GM18907 (cell line): Measurements from ENCODE around the gene RCC1.
"Not testable (repeated sequence)": the region's sequence is repeated elsewhere in the genome, so short reads cannot be mapped to it uniquely, and the experiment has no call there.

Experiments used
- ATAC-seq: cut with Tn5 transposase; IDR thresholded peaks from one replicate; pipeline ENCODE4 v1.9.1; 2021; ENCODE audit warnings: mild to moderate bottlenecking, moderate library complexity; ENCODE audit not compliant: unreplicated experiment

RCC1 gene

DNA sequence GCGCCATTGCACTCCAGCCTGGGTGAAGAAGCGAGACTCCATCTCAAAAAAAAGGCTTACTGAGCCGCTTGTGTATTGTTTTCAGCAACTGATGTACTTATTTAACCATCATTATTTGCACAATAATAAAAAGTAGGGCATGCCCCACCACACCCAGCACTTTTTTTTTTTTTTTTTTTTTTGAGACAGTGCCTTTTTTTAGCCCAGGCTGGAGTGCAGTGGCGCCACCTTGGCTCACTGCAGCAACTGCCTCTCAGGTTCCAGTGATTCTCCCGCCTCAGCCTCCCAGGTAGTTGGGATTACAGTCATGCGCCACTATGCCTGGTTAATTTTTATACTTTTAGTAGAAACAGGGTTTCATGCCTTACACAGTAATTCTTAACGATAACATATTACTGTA lies 34.8 kb downstream of the RCC1 start:
- no peak for ATAC-seq

GRCh38 chr1:28541414-28542015 lies 35.7 kb downstream of the RCC1 start:
- ATAC-seq = not testable (repeated sequence)

DNA sequence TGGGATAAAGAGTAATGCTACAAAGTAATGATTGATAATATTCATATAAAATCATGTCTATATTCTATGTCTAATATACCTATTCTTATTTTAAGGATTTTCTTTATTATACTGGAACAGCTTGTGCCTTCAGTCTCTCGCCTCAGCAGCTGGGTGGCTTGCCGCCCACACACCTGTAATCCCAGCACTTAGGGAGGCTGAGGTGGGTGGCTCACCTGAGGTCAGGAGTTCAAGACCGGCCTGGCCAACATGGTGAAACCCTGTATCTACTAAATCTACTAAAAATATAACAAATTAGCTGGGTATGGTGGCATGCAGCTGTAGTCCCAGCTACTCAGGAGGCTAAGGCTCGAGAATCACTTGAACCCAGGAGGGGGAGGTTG lies 39.4 kb downstream of the RCC1 start:
- no peak for ATAC-seq

DNA sequence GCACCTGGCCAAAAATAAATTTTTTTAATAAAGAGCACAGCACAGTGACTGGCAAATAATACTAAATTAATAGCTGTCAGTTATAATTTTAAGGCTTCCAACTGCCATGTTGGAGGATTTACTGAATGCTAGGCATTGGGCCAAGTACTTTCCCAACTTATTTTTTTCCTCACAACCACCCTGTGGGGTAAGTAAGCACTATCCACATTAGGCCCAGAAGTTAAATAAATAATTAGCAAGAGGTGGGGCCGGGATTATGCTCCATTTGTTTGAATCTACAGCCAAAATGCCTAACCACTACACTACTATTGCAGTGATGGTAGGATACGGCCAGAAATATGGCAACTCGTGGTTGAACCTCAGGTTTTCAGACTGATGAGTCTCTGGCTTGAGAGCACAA lies 42.5 kb downstream of the RCC1 start:
- no peak for ATAC-seq

DNA sequence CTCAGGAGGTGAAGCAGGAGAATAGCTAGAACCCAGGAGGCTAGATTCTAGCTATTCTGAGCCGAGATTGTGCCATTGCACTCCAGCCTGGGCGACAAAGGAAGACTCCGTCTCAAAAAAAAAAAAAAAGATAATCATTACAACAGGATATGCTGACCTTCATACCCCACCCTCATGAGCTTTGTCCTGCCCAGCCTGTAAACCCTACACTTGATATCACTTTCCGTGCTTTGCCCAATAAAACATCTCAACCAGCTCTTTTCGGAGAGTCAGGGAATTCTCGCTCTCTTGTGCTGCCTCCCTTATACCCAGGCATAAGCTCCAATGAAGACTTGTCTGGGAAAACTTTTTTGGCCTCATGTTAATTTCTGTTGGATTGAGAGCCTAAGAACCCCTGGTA lies 45.5 kb downstream of the RCC1 start:
- no peak for ATAC-seq

- ATAC-seq = peak; percentile 92
These were observed 47.2 kb downstream of the RCC1 start, which contains the start of gene TRNAU1AP for GRCh38 chr1:28552758-28553663. Gene TRNAU1AP, plus strand, starts transcription at chr1:28553085. Its CDS starts 26 bp downstream, at chr1:28553111.

- no peak for ATAC-seq
These were observed 55.0 kb downstream of the RCC1 start for GRCh38 chr1:28560886-28561285.

- no peak for ATAC-seq
These were observed 58.5 kb downstream of the RCC1 start for GRCh38 chr1:28564310-28564709.

DNA sequence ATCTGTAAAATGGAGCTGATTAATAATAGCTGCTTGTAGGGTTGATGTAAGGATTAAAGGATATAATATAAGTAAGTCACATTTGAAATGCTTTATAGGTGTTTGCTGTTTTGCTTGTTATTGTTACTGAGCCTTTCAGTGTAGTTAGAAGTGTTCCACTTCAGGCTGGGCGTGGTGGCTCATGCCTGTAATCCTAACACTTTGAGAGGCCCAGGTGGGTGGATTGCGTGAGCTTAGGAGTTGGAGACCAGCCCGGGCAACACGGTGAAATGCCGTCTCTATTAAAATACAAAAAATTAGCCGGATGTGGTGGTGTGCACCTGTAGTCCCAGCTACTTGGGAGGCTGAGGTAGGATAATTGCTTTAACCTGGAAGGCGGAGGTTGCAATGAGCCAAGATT lies 59.2 kb downstream of the RCC1 start:
- ATAC-seq = no peak

- no peak for ATAC-seq
These were observed 59.9 kb downstream of the RCC1 start for GRCh38 chr1:28565726-28566125.

- no peak for ATAC-seq
These were observed 61.1 kb downstream of the RCC1 start for GRCh38 chr1:28566931-28567330.

DNA sequence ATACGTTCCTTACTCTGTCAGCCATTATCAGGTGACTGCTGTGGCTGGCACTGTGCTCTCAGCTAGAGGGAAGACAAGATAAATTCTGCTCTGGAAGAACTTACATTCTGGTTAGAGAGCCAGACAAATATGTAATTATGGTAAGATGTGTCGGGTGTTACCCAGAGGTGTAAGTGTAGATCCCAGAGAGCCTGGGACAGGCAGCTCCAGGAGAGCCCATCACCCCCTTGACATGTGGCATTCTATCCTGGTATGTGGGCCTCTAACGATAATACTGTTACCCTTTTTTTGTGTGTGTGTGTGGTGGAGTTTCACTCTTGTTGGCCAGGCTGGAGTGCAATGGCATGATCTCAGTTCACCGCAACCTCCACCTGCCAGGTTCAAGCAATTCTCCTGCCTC lies 66.1 kb downstream of the RCC1 start:
- no peak for ATAC-seq

DNA sequence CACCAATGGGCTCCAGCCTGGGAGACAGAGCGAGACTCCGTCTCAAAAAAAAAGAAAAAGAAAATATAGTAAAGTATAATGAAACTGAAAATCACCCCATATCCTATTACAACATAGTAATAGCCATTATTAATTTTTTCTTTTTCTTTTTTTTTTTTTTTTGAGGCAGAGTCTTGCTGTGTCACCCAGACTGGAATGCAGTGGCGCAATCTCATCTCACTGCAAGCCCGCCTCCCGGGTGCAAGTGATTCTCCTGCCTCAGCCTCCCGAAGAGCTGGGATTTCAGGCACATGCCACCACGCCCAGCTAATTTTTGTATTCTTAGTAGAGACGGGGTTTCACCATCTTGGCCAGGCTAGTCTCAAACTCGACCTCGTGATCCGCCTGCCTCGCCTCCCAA lies 67.0 kb downstream of the RCC1 start:
- not testable (repeated sequence) for ATAC-seq

- ATAC-seq = no peak
These were observed 67.7 kb downstream of the RCC1 start for GRCh38 chr1:28573564-28573963.

DNA sequence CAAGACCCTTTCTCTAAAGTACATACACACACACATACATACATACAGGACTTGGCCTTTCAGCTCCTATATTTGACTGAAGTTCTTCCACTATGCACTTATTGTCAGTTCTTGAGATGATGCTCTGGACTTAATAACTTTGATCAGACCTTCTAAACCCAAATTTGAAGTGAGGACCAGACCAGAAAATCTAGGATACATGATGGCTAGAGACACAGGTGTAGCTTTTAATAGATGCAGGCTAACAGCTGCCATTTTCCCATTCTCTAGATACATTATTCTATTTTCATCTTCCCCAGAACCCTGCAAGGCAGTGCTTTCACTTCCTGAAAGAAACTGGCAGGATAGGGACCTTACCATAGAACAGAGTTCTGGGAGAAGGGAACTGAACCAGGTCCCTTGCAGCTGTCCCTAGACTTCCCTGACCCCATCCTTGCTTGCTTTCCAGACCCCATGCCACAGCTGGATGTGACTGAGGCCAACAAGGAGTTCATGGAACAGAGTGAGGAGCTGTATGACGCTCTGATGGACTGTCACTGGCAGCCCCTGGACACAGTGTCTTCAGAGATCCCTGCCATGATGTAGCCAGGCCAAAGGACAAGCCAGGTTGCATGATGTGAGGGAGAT lies 71.3 kb downstream of the RCC1 start:
- no peak for ATAC-seq

GRCh38 chr1:28577738-28578536 lies 72.1 kb downstream of the RCC1 start:
- ATAC-seq = no peak

DNA sequence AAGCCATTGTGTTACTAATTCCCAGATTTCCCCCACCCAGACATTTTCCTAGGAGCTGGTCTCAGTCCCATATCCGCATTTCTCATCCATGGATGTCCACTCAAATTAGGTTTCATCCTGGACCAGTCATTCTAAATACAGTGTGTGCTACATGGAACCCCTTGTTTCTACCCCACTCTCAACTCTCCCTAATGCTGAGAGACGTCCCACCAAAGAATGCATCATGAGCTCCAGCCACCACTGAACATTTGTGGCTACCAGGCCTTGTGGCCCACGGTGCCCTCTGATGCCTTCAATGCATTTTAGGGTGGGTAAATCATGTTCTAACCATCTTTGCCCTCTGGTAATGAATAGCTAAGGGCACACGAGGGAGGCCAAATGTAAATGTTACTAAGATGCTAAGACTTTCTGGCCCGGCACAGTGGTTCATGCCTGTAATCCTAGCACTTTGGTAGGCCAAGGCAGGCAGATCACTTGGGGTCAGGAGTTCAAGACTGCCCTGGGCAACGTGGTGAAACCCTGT lies 72.9 kb downstream of the RCC1 start:
- ATAC-seq = no peak

DNA sequence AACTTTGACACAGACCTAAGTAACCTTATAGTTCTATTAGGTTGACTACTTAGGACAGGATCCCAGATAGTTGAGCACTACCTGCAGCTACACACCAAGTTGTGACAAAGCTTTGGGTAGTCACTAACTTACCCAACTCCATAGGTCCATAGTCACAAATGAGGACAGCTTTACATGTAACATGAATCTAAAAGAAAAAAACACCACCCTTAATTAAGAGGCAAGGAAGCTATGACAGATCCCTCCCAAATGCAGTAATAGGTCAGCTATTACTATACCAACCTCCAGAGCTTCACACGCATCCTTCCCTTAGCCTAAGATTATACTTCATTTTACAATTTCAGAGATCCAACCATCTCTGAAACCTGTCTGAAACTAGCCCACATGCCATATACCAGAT lies 73.6 kb downstream of the RCC1 start:
- ATAC-seq = no peak

DNA sequence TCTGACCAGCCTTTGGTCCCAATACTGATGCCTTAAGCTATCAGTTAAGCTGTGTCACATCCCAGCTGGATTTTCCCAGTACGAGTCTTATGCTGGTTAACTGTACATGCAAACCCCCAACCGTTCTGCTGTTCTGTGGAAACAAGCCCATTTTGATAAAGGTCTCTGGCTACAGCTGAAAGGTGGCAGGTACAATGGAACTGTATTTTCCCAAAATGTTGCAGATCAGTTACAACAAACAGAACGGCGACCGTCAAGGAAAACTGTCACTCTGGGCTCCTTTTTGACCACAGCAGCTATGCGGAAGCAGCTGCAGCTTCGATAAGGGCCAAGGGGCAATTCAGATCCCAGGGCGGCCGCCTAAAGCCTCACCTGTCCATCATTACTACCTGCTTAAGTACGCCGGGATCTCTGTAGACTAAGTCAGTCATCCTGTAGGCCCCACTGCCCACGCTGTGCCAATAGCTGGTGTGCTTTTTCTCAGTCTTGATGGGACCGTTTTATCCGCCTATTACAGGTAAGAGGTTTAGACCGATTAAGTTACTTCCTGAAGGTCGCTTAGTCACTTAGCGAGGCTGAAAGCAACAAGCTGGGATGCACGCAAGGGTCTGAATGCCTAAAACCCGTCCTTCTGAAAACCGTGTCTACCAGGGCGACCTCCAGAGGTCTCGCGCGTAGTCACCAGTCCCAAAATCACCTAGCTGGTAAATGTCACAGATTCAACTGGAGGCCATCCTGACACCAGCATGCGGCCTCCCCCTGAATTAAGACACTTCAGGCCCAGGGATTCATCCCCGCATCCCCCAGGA lies 75.1 kb downstream of the RCC1 start:
- ATAC-seq = peak; percentile 26
